ENCODE results near the gene AHSA1. TPM values are rescaled to one million over a fixed set of nuclear protein-coding genes. Genes with fewer than 3 reads are reported as not detected.

AHSA1 gene
- total and polyA plus RNA-seq, 2 of the 8 experiments (the other 6 are each of a cell fraction or from before 2014, with no cell fraction given), result 155 to 221 TPM

- H3K79me2 ChIP-seq (ENCODE audit: control insufficient read depth in 1 of 2, insufficient read depth in 2 of 2, low read length in 2 of 2), result no peaks in the 10 kb centered on the region
- no peak overlapping the region for H3K4me2 ChIP-seq (ENCODE audit: insufficient read depth in 1 of 2, low read depth in 2 of 2, low read length in 2 of 2)
- no peak overlapping the region for H2BK120ac ChIP-seq (replicated peaks; ENCODE audit: low read depth, low read length)
- no peak overlapping the region for H4K91ac ChIP-seq (replicated peaks; ENCODE audit: insufficient read length, low read length)
- H3K9me3 ChIP-seq (ENCODE audit: insufficient read depth in 2 of 2, low read depth in 1 of 2, low read length in 1 of 2), result no peaks in the 10 kb centered on the region
- H3K23ac ChIP-seq (ENCODE audit: insufficient read length), result no peak overlapping the region
- no peak overlapping the region for H4K8ac ChIP-seq (ENCODE audit: extremely low read depth, insufficient read depth, low read length)
- no peaks in the 10 kb centered on the region for H3K23me2 ChIP-seq (ENCODE audit: low read depth, low read length)
- ChIA-PET CTCF (ENCODE audit: partially characterized antibody) (interaction anchor here (0.7 to 2.7 kb wide), 14 partner anchors 10 to 144 kb away, joined by 3 to 10 read pairs (median 4); no protein-coding TSS in a partner anchor), POLR2A (ENCODE audit: partially characterized antibody) (interaction anchor here (1.0 kb wide), 1 partner anchor 88 kb away, joined by 5 read pairs; the partner anchor contains the start of genes GSTZ1 and POMT2)
- no peak overlapping the region for H2BK20ac ChIP-seq (ENCODE audit: low read length)
- no peak overlapping the region for H2BK15ac ChIP-seq (ENCODE audit: low read length)
- no peak overlapping the region for H2BK5ac ChIP-seq (ENCODE audit: low read depth, low read length)
- no peak overlapping the region for H2AK5ac ChIP-seq (ENCODE audit: low read depth, low read length)
- no peaks in the 10 kb centered on the region for H3K4me1 ChIP-seq (replicated peaks in 1 of 4; ENCODE audit: control insufficient read depth in 3 of 4, insufficient read depth in 4 of 4, low read length in 3 of 4)
- H3K27me3 ChIP-seq (replicated peaks in 1 of 4; ENCODE audit: control insufficient read depth in 3 of 4, extremely low read depth in 1 of 4, insufficient read depth in 3 of 4, low read length in 3 of 4), result no peaks in the 10 kb centered on the region
- FAIRE-seq, result no peak
- H3K14ac ChIP-seq (ENCODE audit: insufficient read length), result no peak overlapping the region
- 29% methylated on average over 3 of the region's 3 CpGs; no CpG with 5 or more reads in 1 of the 2 experiments for WGBS, 2 experiments (ENCODE audit: extremely low coverage in 1 of 2, insufficient coverage in 1 of 2, insufficient read length in 1 of 2, insufficient replicate concordance in 2 of 2, low coverage in 1 of 2, low lambda C conversion rate in 2 of 2, missing lambda C conversion rate in 1 of 2)
- H3K4me3 ChIP-seq (ENCODE audit: extremely low read depth in 1 of 4, insufficient read depth in 2 of 4, low read depth in 3 of 4, low read length in 4 of 4), result no peak overlapping the region
- H3K56ac ChIP-seq (replicated peaks; ENCODE audit: insufficient read length, low read depth, low read length), result no peak overlapping the region
- no peak overlapping the region for H3K18ac ChIP-seq (ENCODE audit: extremely low read depth, low read length)
- peak in 1 of 2 experiments; percentile 50 for DNase-seq (ENCODE audit: low read depth in 1 of 2, low spot score in 2 of 2)
- H3K27ac ChIP-seq (ENCODE audit: low read depth, low read length), result no peak overlapping the region
- H4K20me1 ChIP-seq (replicated peaks in 1 of 2; ENCODE audit: control insufficient read depth in 1 of 2, insufficient read depth in 2 of 2, low read length in 2 of 2), result no peaks in the 10 kb centered on the region
- no peak overlapping the region for H3K9ac ChIP-seq (replicated peaks in 1 of 4; ENCODE audit: extremely low read depth in 1 of 4, low read depth in 3 of 4, low read length in 3 of 4)
- H2BK12ac ChIP-seq (ENCODE audit: low read depth, low read length), result no peak overlapping the region
- no peak overlapping the region for H4K5ac ChIP-seq (ENCODE audit: insufficient read length, low read depth, low read length)
- no peaks in the 10 kb centered on the region for H3K36me3 ChIP-seq (ENCODE audit: control insufficient read depth in 2 of 4, insufficient read depth in 4 of 4, low read length in 3 of 4)
- peak overlapping the region; percentile 81; the same call in 1 of the 2 replicates for H2AFZ ChIP-seq (ENCODE audit: low read length)
- H3K79me1 ChIP-seq (ENCODE audit: low read depth, low read length), result no peaks in the 10 kb centered on the region
- no peak overlapping the region for H3K4ac ChIP-seq (replicated peaks; ENCODE audit: insufficient read length, low read depth, low read length)
- TF ChIP-seq SIX5 (IDR thresholded peaks at IDR 0.05; ENCODE audit: low read depth, low read length) (no peak), POLR2AphosphoS5 (IDR thresholded peaks at IDR 0.05; ENCODE audit: low read depth, low read length) (no peak), TAF1 (IDR thresholded peaks at IDR 0.05; ENCODE audit: low read depth, low read length) (no peak), EP300 (IDR thresholded peaks at IDR 0.05; ENCODE audit: borderline replicate concordance in 1 of 2, low read depth in 2 of 2, low read length in 2 of 2) (no peak), ASH2L (IDR thresholded peaks at IDR 0.05; ENCODE audit: low read length) (no peak), SAP30 (IDR thresholded peaks at IDR 0.05; ENCODE audit: insufficient read depth, insufficient replicate concordance, low read length) (no peak), TAF7 (optimal IDR thresholded peaks at IDR 0.05; ENCODE audit: borderline replicate concordance, low read depth, low read length) (no peak), YY1 (IDR thresholded peaks at IDR 0.05; ENCODE audit: low read depth, low read length) (peak; percentile 64), SP4 (IDR thresholded peaks at IDR 0.05; ENCODE audit: low read length) (no peak), RXRA (IDR thresholded peaks at IDR 0.05; ENCODE audit: insufficient read depth, low read depth, low read length) (no peak), TBP (IDR thresholded peaks at IDR 0.05; ENCODE audit: low read depth, low read length) (no peak)
- TF ChIP-seq, protein P1, sequence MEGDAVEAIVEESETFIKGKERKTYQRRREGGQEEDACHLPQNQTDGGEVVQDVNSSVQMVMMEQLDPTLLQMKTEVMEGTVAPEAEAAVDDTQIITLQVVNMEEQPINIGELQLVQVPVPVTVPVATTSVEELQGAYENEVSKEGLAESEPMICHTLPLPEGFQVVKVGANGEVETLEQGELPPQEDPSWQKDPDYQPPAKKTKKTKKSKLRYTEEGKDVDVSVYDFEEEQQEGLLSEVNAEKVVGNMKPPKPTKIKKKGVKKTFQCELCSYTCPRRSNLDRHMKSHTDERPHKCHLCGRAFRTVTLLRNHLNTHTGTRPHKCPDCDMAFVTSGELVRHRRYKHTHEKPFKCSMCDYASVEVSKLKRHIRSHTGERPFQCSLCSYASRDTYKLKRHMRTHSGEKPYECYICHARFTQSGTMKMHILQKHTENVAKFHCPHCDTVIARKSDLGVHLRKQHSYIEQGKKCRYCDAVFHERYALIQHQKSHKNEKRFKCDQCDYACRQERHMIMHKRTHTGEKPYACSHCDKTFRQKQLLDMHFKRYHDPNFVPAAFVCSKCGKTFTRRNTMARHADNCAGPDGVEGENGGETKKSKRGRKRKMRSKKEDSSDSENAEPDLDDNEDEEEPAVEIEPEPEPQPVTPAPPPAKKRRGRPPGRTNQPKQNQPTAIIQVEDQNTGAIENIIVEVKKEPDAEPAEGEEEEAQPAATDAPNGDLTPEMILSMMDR (IDR thresholded peaks at IDR 0.05; ENCODE audit: control extremely low read depth in 1 of 3, insufficient read depth in 1 of 3, low read depth in 1 of 3, low read length in 3 of 3), result peak; percentile 41 to 56 (median 52)
These were observed 48.8 kb upstream of the AHSA1 start for GRCh38 chr14:77409131-77409533.

All from H1 (cell line).